SU-DHL-6 (cell line): ENCODE measurements around the gene MMP24.

Experiments
- EZH2phosphoT487 ChIP-seq: fragments of 200-600 bp; sonication (generic), shearing (Covaris generic); conservative IDR thresholded peaks from 2 replicates; pipeline ENCODE4 v1.6.1; 2018; ENCODE audit warnings: mild to moderate bottlenecking, antibody characterized with exemption, low read length, moderate library complexity, mixed read lengths
- TF ChIP-seq, protein P1 (sequence below): fragments of 200-600 bp; sonication (generic); IDR thresholded peaks from one replicate; pipeline ENCODE4 v1.5.1; 2017; ENCODE audit warnings: antibody characterized with exemption, mild to moderate bottlenecking, low read length, moderate library complexity; ENCODE audit not compliant: insufficient read depth, poor library complexity, severe bottlenecking

DNA sequence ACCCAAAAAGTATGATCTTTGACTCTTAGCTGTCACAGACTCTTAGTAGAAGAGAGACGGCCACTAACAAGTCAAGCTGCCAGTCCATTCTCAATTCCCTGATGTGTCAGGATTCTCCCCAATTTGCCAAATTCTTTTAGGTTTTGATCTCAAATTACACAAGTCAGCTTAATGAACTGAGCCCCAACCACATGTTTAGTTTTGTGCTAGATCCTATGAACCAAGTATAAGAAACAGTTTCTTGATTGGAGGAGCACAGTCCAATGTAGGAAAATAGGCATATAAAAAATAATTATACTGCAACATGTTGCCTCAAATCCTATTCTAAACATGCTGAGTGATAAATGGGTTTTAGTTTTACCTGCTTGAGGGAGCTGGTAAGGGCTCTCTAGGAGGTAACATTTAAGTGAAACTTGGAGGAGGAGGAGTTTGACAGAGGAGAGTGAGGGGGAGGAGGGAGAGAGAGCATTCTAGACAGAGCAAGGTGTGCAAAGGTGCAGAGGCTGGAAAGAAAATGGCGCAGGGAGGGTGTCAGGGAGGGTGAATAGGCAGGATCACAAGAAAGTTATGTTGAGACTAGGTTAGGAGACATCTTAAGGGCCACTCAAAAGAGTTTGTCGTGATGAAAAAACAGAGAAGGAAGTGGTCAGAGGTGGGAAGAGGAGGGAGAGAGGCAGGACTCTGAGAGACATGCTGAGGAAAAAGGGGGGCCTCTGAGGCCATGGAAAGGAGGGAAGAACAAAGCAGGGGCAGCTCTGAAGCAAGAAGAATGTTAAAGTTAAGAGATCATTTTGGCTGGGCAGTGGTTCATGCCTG is 88.5 kb downstream of the MMP24 start:
- TF ChIP-seq, protein P1, sequence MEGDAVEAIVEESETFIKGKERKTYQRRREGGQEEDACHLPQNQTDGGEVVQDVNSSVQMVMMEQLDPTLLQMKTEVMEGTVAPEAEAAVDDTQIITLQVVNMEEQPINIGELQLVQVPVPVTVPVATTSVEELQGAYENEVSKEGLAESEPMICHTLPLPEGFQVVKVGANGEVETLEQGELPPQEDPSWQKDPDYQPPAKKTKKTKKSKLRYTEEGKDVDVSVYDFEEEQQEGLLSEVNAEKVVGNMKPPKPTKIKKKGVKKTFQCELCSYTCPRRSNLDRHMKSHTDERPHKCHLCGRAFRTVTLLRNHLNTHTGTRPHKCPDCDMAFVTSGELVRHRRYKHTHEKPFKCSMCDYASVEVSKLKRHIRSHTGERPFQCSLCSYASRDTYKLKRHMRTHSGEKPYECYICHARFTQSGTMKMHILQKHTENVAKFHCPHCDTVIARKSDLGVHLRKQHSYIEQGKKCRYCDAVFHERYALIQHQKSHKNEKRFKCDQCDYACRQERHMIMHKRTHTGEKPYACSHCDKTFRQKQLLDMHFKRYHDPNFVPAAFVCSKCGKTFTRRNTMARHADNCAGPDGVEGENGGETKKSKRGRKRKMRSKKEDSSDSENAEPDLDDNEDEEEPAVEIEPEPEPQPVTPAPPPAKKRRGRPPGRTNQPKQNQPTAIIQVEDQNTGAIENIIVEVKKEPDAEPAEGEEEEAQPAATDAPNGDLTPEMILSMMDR, result no peak
- no peak for TF ChIP-seq EZH2phosphoT487
